ENCODE measurements around the gene GRM1. TPM values are rescaled to one million over a fixed set of nuclear protein-coding genes. Genes with fewer than 3 reads are reported as not detected.

GRM1 gene
- total and polyA plus RNA-seq, 2 experiments from 2014 or later: 0.29 to 0.63 TPM

DNA sequence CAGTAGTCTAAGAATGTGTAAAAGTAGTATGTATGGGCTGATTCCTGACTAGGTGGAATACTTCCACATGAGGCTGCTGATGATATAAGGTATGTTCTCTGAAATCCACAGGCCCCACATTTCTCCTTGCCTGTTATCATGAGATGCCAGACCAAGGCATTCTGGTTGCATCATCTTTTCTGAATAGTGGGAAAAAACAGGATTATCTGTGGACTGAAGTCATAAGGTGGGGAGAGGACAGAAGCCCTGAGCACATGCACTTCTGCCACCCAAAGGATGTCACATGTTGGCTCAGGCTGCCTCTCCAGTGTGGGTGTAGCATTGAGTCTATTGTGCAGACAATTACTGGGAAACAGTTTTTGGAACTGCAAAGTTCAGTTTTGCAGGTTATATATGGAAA is 330.3 kb downstream of the GRM1 start (continued):
- TF ChIP-seq, protein P1, sequence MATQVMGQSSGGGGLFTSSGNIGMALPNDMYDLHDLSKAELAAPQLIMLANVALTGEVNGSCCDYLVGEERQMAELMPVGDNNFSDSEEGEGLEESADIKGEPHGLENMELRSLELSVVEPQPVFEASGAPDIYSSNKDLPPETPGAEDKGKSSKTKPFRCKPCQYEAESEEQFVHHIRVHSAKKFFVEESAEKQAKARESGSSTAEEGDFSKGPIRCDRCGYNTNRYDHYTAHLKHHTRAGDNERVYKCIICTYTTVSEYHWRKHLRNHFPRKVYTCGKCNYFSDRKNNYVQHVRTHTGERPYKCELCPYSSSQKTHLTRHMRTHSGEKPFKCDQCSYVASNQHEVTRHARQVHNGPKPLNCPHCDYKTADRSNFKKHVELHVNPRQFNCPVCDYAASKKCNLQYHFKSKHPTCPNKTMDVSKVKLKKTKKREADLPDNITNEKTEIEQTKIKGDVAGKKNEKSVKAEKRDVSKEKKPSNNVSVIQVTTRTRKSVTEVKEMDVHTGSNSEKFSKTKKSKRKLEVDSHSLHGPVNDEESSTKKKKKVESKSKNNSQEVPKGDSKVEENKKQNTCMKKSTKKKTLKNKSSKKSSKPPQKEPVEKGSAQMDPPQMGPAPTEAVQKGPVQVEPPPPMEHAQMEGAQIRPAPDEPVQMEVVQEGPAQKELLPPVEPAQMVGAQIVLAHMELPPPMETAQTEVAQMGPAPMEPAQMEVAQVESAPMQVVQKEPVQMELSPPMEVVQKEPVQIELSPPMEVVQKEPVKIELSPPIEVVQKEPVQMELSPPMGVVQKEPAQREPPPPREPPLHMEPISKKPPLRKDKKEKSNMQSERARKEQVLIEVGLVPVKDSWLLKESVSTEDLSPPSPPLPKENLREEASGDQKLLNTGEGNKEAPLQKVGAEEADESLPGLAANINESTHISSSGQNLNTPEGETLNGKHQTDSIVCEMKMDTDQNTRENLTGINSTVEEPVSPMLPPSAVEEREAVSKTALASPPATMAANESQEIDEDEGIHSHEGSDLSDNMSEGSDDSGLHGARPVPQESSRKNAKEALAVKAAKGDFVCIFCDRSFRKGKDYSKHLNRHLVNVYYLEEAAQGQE (IDR thresholded peaks at IDR 0.05; ENCODE audit: unreplicated experiment): no peak
- TF ChIP-seq EZH2phosphoT487 (IDR thresholded peaks at IDR 0.05; ENCODE audit: unreplicated experiment): no peak
- TF ChIP-seq JUNB (IDR thresholded peaks at IDR 0.05; ENCODE audit: unreplicated experiment): no peak
- TF ChIP-seq CREB1 (CRISPR knock-in tag; IDR thresholded peaks at IDR 0.05; ENCODE audit: low read depth): no peak
- TF ChIP-seq EZH2 (IDR thresholded peaks at IDR 0.05; ENCODE audit: low read depth, unreplicated experiment): no peak

DNA sequence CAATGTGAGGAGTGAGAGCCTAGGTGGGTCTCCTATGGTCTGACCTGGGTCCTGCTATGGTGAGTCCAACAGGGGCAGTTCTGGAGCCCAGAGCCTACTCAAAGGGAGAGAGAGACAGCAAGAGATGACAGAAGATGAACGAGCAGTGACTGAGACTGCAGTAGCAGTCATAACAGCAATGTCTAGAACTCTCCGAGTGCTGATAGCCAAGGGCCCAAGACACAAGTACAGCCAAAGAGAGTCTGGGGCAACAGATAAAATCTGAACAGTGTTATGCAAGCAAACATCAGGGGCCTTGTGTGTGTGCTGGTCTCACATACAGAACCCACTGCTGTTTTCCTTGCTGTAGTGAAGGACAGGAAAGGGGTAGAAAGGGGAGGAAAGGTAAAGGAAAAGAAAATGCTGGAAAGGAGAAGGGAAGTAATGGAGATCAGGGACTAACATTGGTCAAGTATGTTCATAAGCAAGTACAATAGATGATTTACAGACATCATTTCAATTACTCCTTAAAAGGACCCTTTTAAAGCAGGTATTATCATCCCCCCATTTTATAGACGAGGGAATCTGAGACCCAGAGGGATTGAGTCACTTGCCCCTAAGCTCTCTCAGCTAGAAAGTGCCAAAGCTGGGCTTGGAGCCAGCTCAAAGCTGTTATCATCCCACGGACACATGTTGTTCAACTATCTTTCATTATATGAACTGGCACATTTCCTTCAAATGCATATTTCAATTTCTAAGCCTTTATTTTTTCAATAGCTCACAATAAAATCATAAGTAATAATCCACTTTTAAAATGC is 332.5 kb downstream of the GRM1 start:
- H3K36me3 Mint-ChIP-seq (ENCODE audit: low read depth): no peaks in the 10 kb centered on the region
- Histone ChIP-seq H3K9me2 (ENCODE audit: insufficient read depth) (0 out of 2 replicates have a peak, but pooled peaks cover 2% of the 10 kb centered on the region), H3K27me3 (ENCODE audit: insufficient read depth) (no peaks in the 10 kb centered on the region), H4K20me1 (replicated peaks; ENCODE audit: insufficient read depth) (no peaks in the 10 kb centered on the region), H3F3A (replicated peaks; ENCODE audit: low read depth) (no peaks in the 10 kb centered on the region), H3K79me2 (replicated peaks; ENCODE audit: insufficient read depth) (no peaks in the 10 kb centered on the region), H3K4me1 (ENCODE audit: insufficient read depth) (peaks cover 15% of the 10 kb centered on the region), H3K27ac (ENCODE audit: low read depth) (no peak overlapping the region), H3K4me2 (no peak overlapping the region), H2AFZ (no peak overlapping the region), H3K36me3 (ENCODE audit: insufficient read depth) (no peaks in the 10 kb centered on the region), H3K4me3 (no peak overlapping the region)
- H3K27me3 Mint-ChIP-seq (ENCODE audit: insufficient read depth, low read depth, poor library complexity): no peaks in the 10 kb centered on the region
- no peaks in the 10 kb centered on the region for H3K9me3 Mint-ChIP-seq
- no peak overlapping the region for H3K4me3 Mint-ChIP-seq
- no peak overlapping the region for H3K27ac Mint-ChIP-seq
- peaks cover 18% of the 10 kb centered on the region for H3K4me1 Mint-ChIP-seq
- ATAC-seq (no peak), DNase-seq (ENCODE audit: low spot score) (no peak)
- TF ChIP-seq EZH2 (IDR thresholded peaks at IDR 0.05; ENCODE audit: low read depth, unreplicated experiment) (no peak), ETS1 (IDR thresholded peaks at IDR 0.05) (no peak), POLR2AphosphoS5 (IDR thresholded peaks at IDR 0.05; ENCODE audit: low read depth) (no peak), JUNB (IDR thresholded peaks at IDR 0.05; ENCODE audit: unreplicated experiment) (no peak), ZNF331 (CRISPR knock-in tag; IDR thresholded peaks at IDR 0.05; ENCODE audit: low read depth) (no peak), EZH2phosphoT487 (IDR thresholded peaks at IDR 0.05; ENCODE audit: unreplicated experiment) (no peak), CTCF (conservative IDR thresholded peaks at IDR 0.05; ENCODE audit: low read depth in 2 of 2) (no peak), STAT1 (IDR thresholded peaks at IDR 0.05; ENCODE audit: unreplicated experiment) (no peak), CREB1 (CRISPR knock-in tag; IDR thresholded peaks at IDR 0.05; ENCODE audit: low read depth) (no peak)
- TF ChIP-seq, protein P1 (IDR thresholded peaks at IDR 0.05; ENCODE audit: unreplicated experiment): no peak
